Lung (tissue), 12 donors: ENCODE measurements around the gene SHANK1. TPM values are rescaled to one million over a fixed set of nuclear protein-coding genes. Genes with fewer than 3 reads are reported as not detected.
A peak's percentile ranks its signal among the peaks of the same experiment; 100 is the strongest.
"Not testable (repeated sequence)": the region's sequence is repeated elsewhere in the genome, so short reads cannot be mapped to it uniquely, and the experiment has no call there.

ENCODE experiments used
- ATAC-seq: fragments of 200-7000 bp; cut with Tn5 transposase; one replicate; pipeline ENCODE4 v1.9.1; 2020; ENCODE audit warnings: moderate number of reproducible peaks; ENCODE audit not compliant: insufficient read depth, low FRiP score
- DNase-seq, 3 donors: peaks; one replicate each; pipeline ENCODE4 v3.0.0-alpha.2; 2013 to 2017
- H3K27ac ChIP-seq, 2 donors: one replicate each; pipeline ENCODE4 v1.5.1; 2013; ENCODE audit warnings: mild to moderate bottlenecking in 2 of 2, moderate library complexity in 2 of 2, control low read depth in 1 of 2, inconsistent platforms in 1 of 2, low read depth in 1 of 2, low read length in 1 of 2
- H3K27me3 ChIP-seq, 3 donors: one replicate each; pipeline ENCODE4 v1.5.1; 2013; ENCODE audit warnings: low read length in 2 of 3; ENCODE audit not compliant: control insufficient read depth in 3 of 3, insufficient read depth in 3 of 3
- H3K36me3 ChIP-seq, 4 donors: one replicate each; pipeline ENCODE4 v1.5.1; 2013; ENCODE audit warnings: low read length in 4 of 4, mild to moderate bottlenecking in 1 of 4, moderate library complexity in 1 of 4; ENCODE audit not compliant: control insufficient read depth in 4 of 4, insufficient read depth in 4 of 4
- H3K4me1 ChIP-seq, 5 donors: one replicate each; pipeline ENCODE4 v1.5.1; 2013; ENCODE audit warnings: low read length in 5 of 5, mild to moderate bottlenecking in 2 of 5, moderate library complexity in 1 of 5; ENCODE audit not compliant: control insufficient read depth in 5 of 5, insufficient read depth in 5 of 5
- H3K4me3 ChIP-seq: one replicate; pipeline ENCODE4 v1.5.1; 2013; ENCODE audit warnings: mild to moderate bottlenecking, control low read depth, moderate library complexity
- H3K9ac ChIP-seq, 2 donors: one replicate each; pipeline ENCODE4 v1.5.1; 2013; ENCODE audit warnings: low read length in 2 of 2, control low read depth in 1 of 2; ENCODE audit not compliant: insufficient read depth in 1 of 2
- H3K9me3 ChIP-seq, 4 donors: one replicate each; pipeline ENCODE4 v1.5.1; 2013; ENCODE audit warnings: low read length in 3 of 4, mild to moderate bottlenecking in 1 of 4, moderate library complexity in 1 of 4; ENCODE audit not compliant: control insufficient read depth in 4 of 4, insufficient read depth in 3 of 4
- WGBS, 2 donors: extraction: QIAGEN DNeasy Blood & Tissue Kit; methylation state at CpG; one replicate each; pipeline ENCODE4 v1.1.7; 2013; 5-methylcytosine and 5-hydroxymethylcytosine counted together
- polyA plus RNA-seq, 2 donors: library from polyadenylated mRNA; stranded (reverse); fragments of 200-250 nt; gene quantifications; one replicate each; pipeline ENCODE4 v1.2.1, GENCODE V29; 2013
- total RNA-seq, 2 donors: library from RNA; depleted of rRNA in 1 of 2; stranded (reverse); fragments of >200 nt in 1 of 2; gene quantifications; one replicate each; pipeline ENCODE4 v1.2.1, GENCODE V29; 2014 to 2021
- TF ChIP-seq, protein P1 (sequence below): IDR thresholded peaks from 2 replicates; pipeline ENCODE4 v1.5.1; 2012; ENCODE audit warnings: mild to moderate bottlenecking; ENCODE audit errors: control extremely low read depth, extremely low read depth
- donor health status: control.
- donor health status: control.
- donor health status: Bipolar disorder and iron deficiency.
- donor health status: healthy.
- donor health status: DM: yes; HTN: yes; CAD: no.

The SHANK1 gene
- total and polyA plus RNA-seq, 4 donors = 0.15 to 1.2 (median 0.21) TPM

DNA sequence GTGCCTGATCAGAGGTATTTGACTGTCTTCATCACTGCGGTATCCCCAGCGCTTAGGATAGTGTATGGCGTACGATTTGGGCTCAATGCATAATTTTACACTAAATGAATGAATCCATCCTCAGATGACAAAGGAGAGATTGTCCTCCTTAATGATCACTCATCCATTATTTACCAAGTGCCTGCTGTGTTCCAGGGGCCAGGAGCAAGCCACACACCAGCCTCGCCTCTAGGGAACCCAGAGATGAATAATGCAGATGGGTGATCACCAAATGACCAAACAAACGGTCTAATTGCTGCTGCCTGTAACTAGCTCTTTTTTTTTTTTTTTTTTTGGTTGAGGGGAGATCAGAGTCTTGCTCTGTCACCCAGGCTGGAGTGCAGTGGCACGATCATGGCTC lies 44.8 kb upstream of the SHANK1 start:
- H3K9ac ChIP-seq = no peak overlapping the region
- no peak overlapping the region for H3K4me3 ChIP-seq
- no peak for DNase-seq
- WGBS, 2 donors = 76 to 79% methylated on average over 7 of the region's 7 CpGs
- no peaks in the 10 kb centered on the region for H3K9me3 ChIP-seq
- TF ChIP-seq, protein P1, sequence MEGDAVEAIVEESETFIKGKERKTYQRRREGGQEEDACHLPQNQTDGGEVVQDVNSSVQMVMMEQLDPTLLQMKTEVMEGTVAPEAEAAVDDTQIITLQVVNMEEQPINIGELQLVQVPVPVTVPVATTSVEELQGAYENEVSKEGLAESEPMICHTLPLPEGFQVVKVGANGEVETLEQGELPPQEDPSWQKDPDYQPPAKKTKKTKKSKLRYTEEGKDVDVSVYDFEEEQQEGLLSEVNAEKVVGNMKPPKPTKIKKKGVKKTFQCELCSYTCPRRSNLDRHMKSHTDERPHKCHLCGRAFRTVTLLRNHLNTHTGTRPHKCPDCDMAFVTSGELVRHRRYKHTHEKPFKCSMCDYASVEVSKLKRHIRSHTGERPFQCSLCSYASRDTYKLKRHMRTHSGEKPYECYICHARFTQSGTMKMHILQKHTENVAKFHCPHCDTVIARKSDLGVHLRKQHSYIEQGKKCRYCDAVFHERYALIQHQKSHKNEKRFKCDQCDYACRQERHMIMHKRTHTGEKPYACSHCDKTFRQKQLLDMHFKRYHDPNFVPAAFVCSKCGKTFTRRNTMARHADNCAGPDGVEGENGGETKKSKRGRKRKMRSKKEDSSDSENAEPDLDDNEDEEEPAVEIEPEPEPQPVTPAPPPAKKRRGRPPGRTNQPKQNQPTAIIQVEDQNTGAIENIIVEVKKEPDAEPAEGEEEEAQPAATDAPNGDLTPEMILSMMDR = no peak
- no peak overlapping the region for H3K27ac ChIP-seq
- no peaks in the 10 kb centered on the region for H3K4me1 ChIP-seq
- no peak for ATAC-seq
- peaks cover 0 to 3% (median 0%) of the 10 kb centered on the region in 3 donors for H3K27me3 ChIP-seq
- H3K36me3 ChIP-seq = no peaks in the 10 kb centered on the region

DNA sequence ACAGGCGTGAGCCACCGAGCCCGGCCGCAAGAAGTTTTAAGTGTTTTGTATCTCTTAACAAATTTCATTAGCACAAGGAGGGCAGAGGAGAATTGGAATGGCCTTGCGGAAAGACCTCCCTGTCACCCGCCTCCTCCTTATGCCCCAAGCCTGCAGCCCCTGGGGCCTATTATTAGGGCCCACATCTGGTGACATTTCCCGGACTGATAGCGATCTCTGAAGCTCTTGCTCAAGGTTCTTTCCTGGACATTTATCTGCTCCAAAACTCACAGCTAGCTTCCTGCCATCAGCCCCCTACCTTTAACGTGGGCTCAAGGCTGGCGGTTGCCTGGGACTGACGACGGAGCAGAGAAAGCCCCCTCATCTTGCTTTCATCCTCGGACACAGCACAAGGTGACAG lies 43.9 kb upstream of the SHANK1 start:
- not testable (repeated sequence) for H3K4me3 ChIP-seq, H3K9ac ChIP-seq, H3K36me3 ChIP-seq, H3K27ac ChIP-seq, DNase-seq, H3K27me3 ChIP-seq, H3K9me3 ChIP-seq, H3K4me1 ChIP-seq, ATAC-seq
- WGBS, 2 donors = 35 to 64% methylated on average over 9 to 13 of the region's 13 CpGs

DNA sequence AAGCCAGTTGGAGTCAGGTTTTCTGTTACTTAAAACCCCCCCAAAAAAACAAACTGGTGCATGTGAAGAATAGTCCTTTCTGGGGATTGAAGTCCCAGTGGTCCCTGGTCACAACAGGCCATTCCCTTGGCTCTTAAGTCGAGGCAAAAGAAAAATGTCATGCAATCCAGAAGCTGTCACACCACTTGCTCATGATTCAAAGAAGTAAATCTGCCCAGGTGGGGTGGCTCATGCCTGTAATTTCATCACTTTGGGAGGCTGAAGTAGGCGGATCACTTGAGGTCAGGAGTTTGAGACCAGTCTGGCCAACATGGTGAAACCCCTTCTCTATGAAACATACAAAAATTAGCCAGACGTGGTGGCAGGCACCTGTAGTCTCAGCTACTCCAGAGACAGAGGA lies 41.9 kb upstream of the SHANK1 start:
- H3K36me3 ChIP-seq, H3K27me3 ChIP-seq, ATAC-seq, DNase-seq, H3K9ac ChIP-seq, H3K27ac ChIP-seq, H3K9me3 ChIP-seq, H3K4me3 ChIP-seq, H3K4me1 ChIP-seq: not testable (repeated sequence)
- WGBS, 2 donors = 63 to 69% methylated on average over 3 of the region's 3 CpGs

DNA sequence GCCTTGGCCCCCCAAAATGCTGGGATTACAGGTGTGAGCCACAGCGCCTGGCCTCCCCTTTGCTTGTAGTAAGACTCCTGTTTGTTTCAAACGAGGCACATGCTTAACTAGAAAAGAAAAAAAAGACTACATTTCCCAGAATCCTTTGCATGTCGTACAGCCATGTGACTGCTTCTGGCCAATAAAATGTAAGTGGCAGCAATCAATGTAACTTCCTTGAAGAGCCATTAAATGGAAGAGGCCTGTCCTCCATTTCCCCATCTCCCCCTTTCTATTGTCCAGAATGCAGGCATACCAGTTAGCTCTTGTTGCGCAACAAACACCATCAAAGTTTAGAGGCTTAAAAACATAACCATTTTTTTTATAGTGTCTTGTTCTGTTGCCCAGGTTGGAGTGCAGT lies 40.3 kb upstream of the SHANK1 start:
- peaks cover 0 to 4% (median 3%) of the 10 kb centered on the region in 3 donors for H3K27me3 ChIP-seq
- H3K9ac ChIP-seq = no peak overlapping the region
- no peak overlapping the region for H3K27ac ChIP-seq
- TF ChIP-seq, protein P1 = no peak
- ATAC-seq = no peak
- H3K4me1 ChIP-seq = no peaks in the 10 kb centered on the region
- H3K4me3 ChIP-seq = no peak overlapping the region
- H3K9me3 ChIP-seq = no peaks in the 10 kb centered on the region
- H3K36me3 ChIP-seq = no peaks in the 10 kb centered on the region
- peak in 1 of 3 donors; percentile 8 for DNase-seq
- WGBS, 2 donors = 74 to 84% methylated on average over 4 of the region's 4 CpGs

DNA sequence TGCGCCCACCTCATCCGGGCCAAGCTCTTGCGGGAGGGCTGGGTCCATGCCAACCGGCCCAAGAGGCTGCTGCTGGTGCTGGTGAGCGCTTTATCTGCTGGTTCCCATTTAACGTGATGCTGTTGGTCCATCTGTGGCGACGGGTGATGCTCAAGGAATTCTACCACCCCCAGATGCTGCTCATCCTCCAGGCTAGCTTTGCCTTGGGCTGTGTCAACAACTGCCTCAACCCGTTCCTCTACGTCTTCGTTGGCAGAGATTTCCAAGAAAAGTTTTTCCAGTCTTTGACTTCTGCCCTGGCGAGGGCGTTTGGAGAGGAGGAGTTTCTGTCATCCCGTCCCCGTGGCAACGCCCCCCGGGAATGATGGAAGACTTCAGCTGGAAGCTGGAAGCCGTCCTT lies 39.5 kb upstream of the SHANK1 start:
- not testable (repeated sequence) for H3K27ac ChIP-seq, H3K36me3 ChIP-seq, H3K9ac ChIP-seq, H3K4me1 ChIP-seq, ATAC-seq, DNase-seq, H3K27me3 ChIP-seq, H3K4me3 ChIP-seq, H3K9me3 ChIP-seq
- 83 to 84% methylated on average over 13 of the region's 18 CpGs for WGBS, 2 donors

DNA sequence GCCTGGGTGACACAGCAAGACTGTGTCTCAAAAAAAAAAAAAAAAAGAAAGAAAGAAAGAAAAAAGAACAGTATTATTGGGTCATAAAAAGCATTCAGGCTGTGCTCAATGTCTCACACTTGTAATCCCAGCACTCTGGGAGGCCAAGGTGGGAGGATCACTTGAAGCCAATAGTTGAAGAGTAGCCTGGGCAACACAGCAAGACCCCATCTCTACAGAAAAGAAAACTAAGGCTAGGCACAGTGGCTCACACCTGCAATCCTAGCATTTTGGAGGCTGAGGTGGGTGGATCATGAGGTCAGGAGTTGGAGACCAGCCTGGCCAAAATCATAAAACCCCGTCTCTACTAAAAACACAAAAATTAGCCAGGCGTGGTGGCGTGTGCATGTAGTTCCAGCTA lies 38.0 kb upstream of the SHANK1 start:
- not testable (repeated sequence) for H3K4me3 ChIP-seq, H3K27ac ChIP-seq, H3K4me1 ChIP-seq, ATAC-seq, H3K9me3 ChIP-seq, DNase-seq, H3K36me3 ChIP-seq, H3K27me3 ChIP-seq, H3K9ac ChIP-seq
- WGBS, 2 donors = 97 to 98% methylated on average over 3 of the region's 3 CpGs

DNA sequence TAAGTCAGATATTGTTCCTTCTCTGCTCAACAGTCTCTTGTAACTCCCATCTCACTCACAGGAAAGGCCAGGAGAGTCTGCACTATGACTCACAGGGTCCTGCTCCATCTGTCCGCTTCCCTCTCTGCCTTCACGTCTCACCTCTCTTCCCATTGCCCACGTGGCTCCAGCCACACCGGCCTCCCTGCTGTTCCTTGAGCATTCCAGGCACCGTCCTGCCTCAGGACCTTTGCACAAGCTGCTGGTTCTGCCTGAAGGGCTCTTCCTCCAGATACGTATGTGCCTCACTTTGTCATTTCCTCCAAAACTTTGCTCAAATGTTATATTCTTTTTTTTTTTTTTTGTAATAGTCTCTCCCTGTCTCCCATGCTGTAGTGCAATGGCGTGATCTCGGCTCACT lies 36.6 kb upstream of the SHANK1 start:
- DNase-seq, H3K4me1 ChIP-seq, H3K27me3 ChIP-seq, H3K36me3 ChIP-seq, ATAC-seq, H3K9ac ChIP-seq, H3K4me3 ChIP-seq, H3K9me3 ChIP-seq, H3K27ac ChIP-seq: not testable (repeated sequence)
- WGBS, 2 donors = 68 to 71% methylated on average over 8 of the region's 8 CpGs
